Liver (tissue), 2 donors: ENCODE measurements around the gene AP4B1.

Experiments used
- MAX ChIP-seq: IDR thresholded peaks from 2 replicates; pipeline ENCODE4 v1.6.1; 2016; ENCODE audit warnings: antibody characterized with exemption
- RAD21 ChIP-seq, 2 donors: IDR thresholded peaks; 2 replicates each; pipeline ENCODE4 v1.6.1; 2016; ENCODE audit warnings: antibody characterized with exemption in 2 of 2, mild to moderate bottlenecking in 2 of 2
- REST ChIP-seq: IDR thresholded peaks from 2 replicates; pipeline ENCODE4 v1.6.1; 2016; ENCODE audit warnings: antibody characterized with exemption, mild to moderate bottlenecking
- donor health status: healthy.

GRCh38 chr1:113893267-113893666, 11.3 kb downstream of the AP4B1 start:
- no peak for TF ChIP-seq RAD21 (IDR thresholded peaks at IDR 0.05)
- no peak for TF ChIP-seq MAX
- no peak for TF ChIP-seq REST
